CD14-positive monocyte (primary cell): ENCODE data around the gene PRKCQ. TPM values are rescaled to one million over a fixed set of nuclear protein-coding genes. Genes with fewer than 3 reads are reported as not detected.

Experiments
- DNase-seq, 3 donors: peaks; one replicate each; pipeline ENCODE4 v3.0.0-alpha.2; 2011 to 2022
- H2AFZ ChIP-seq: 2 replicates; pipeline ENCODE4 v1.6.0; 2012; ENCODE audit warnings: mild to moderate bottlenecking, low read depth, low read length, inconsistent platforms; ENCODE audit not compliant: insufficient read depth, poor library complexity, severe bottlenecking
- H3K27ac ChIP-seq, 2 donors: 1 replicate in 1 of 2; 2 replicates in 1 of 2; pipeline ENCODE4 v1.5.1; 2012 to 2013; ENCODE audit warnings: low read length in 2 of 2, control low read depth in 1 of 2, inconsistent platforms in 1 of 2, low read depth in 1 of 2, mild to moderate bottlenecking in 1 of 2
- H3K27me3 ChIP-seq, 2 donors: one replicate each; pipeline versions ENCODE4 v1.6.0 to v1.6.1; 2011 to 2013; ENCODE audit warnings: low read length in 2 of 2; ENCODE audit not compliant: control insufficient read depth in 2 of 2, insufficient read depth in 2 of 2
- H3K36me3 ChIP-seq, 2 donors: replicated peaks in 1 of 2; 1 replicate in 1 of 2; 2 replicates in 1 of 2; pipeline versions ENCODE4 v1.5.1 to v1.6.1; 2012 to 2013; ENCODE audit warnings: low read length in 2 of 2, control low read depth in 1 of 2, inconsistent platforms in 1 of 2, mild to moderate bottlenecking in 1 of 2; ENCODE audit not compliant: insufficient read depth in 2 of 2, control insufficient read depth in 1 of 2
- H3K4me1 ChIP-seq, 2 donors: 1 replicate in 1 of 2; 2 replicates in 1 of 2; pipeline versions ENCODE4 v1.5.1 to v1.6.1; 2012 to 2013; ENCODE audit warnings: low read length in 2 of 2, control low read depth in 1 of 2, inconsistent platforms in 1 of 2, mild to moderate bottlenecking in 1 of 2, moderate library complexity in 1 of 2; ENCODE audit not compliant: insufficient read depth in 2 of 2, control insufficient read depth in 1 of 2
- H3K4me2 ChIP-seq: replicated peaks from 2 replicates; pipeline ENCODE3; 2012; ENCODE audit warnings: low read length, moderate library complexity, mild to moderate bottlenecking; ENCODE audit not compliant: poor library complexity, severe bottlenecking; ENCODE audit errors: extremely low read depth
- H3K4me3 ChIP-seq, 3 experiments: fragments of 200-600 bp in 1 of 3; sonication (generic) in 1 of 3; replicated peaks in 1 of 3; 1 replicate in 2 of 3; 2 replicates in 1 of 3; pipeline ENCODE4 v1.5.1; 2011 to 2013; ENCODE audit warnings: low read length in 3 of 3, mild to moderate bottlenecking in 3 of 3, control low read depth in 2 of 3, low read depth in 2 of 3, inconsistent platforms in 1 of 3, moderate library complexity in 1 of 3
- H3K79me2 ChIP-seq: 2 replicates; pipeline ENCODE4 v1.6.0; 2012; ENCODE audit warnings: mild to moderate bottlenecking, control low read depth, inconsistent platforms, low read length, moderate library complexity; ENCODE audit not compliant: insufficient read depth
- H3K9ac ChIP-seq: 2 replicates; pipeline ENCODE4 v1.6.0; 2017; ENCODE audit warnings: low read length, mild to moderate bottlenecking; ENCODE audit not compliant: insufficient read depth, poor library complexity, severe bottlenecking
- H3K9me3 ChIP-seq, 2 donors: replicated peaks in 1 of 2; 1 replicate in 1 of 2; 2 replicates in 1 of 2; pipeline versions ENCODE4 v1.5.1 to v1.6.1; 2012 to 2013; ENCODE audit warnings: low read length in 2 of 2, control low read depth in 1 of 2; ENCODE audit not compliant: control insufficient read depth in 1 of 2, insufficient read depth in 1 of 2
- H4K20me1 ChIP-seq: 2 replicates; pipeline ENCODE4 v1.6.0; 2012; ENCODE audit warnings: mild to moderate bottlenecking, low read length, control low read depth, moderate library complexity; ENCODE audit not compliant: insufficient read depth
- H3K27ac Mint-ChIP-seq, 7 donors: one replicate each; pipeline ENCODE4 v1.8.0; 2020; ENCODE audit warnings: mild to moderate bottlenecking in 7 of 7, mixed read lengths in 7 of 7, moderate library complexity in 6 of 7, inconsistent platforms in 2 of 7
- H3K27me3 Mint-ChIP-seq, 3 donors: one replicate each; pipeline ENCODE4 v1.8.0; 2021 to 2022; ENCODE audit warnings: low read depth in 3 of 3, mild to moderate bottlenecking in 3 of 3, mixed read lengths in 3 of 3, moderate library complexity in 3 of 3, inconsistent platforms in 1 of 3
- H3K36me3 Mint-ChIP-seq, 2 donors: one replicate each; pipeline ENCODE4 v1.8.0; 2020; ENCODE audit warnings: mixed read lengths in 2 of 2, inconsistent platforms in 1 of 2, mild to moderate bottlenecking in 1 of 2
- H3K4me1 Mint-ChIP-seq: one replicate; pipeline ENCODE4 v1.8.0; 2020; ENCODE audit warnings: mild to moderate bottlenecking, mixed read lengths
- H3K4me3 Mint-ChIP-seq, 2 donors: one replicate each; pipeline ENCODE4 v1.8.0; 2020; ENCODE audit warnings: mild to moderate bottlenecking in 2 of 2, mixed read lengths in 2 of 2, moderate library complexity in 1 of 2
- H3K9me3 Mint-ChIP-seq, 7 donors: one replicate each; pipeline ENCODE4 v1.8.0; 2020 to 2022; ENCODE audit warnings: mixed read lengths in 7 of 7, mild to moderate bottlenecking in 6 of 7, moderate library complexity in 6 of 7, inconsistent platforms in 2 of 7
- CTCF ChIP-seq: fragments of 200-600 bp; IDR thresholded peaks from one replicate; pipeline ENCODE4 v1.8.0; 2022; ENCODE audit warnings: antibody characterized with exemption, mild to moderate bottlenecking
- WGBS: methylation state at CpG from one replicate; pipeline ENCODE4 v1.1.5; 2013; ENCODE audit warnings: missing lambda C conversion rate; ENCODE audit not compliant: insufficient coverage; 5-methylcytosine and 5-hydroxymethylcytosine counted together
- intact Hi-C, 2 donors: fragments of 100-400 bp; cut with micrococcal nuclease; formaldehyde crosslinking; loops; one replicate each; pipeline versions ENCODE4 v1.15.0 to v1.15.1; 2023
- polyA plus RNA-seq, 3 donors: library from polyadenylated mRNA; depleted of rRNA in 1 of 3; unstranded in 2 of 3; stranded (reverse) in 1 of 3; fragments of 300-500 nt in 2 of 3; fragments of >200 nt in 1 of 3; fragmentation: Illumina TruSeq in 2 of 3; gene quantifications; 1 replicate in 2 of 3; 2 replicates in 1 of 3; pipeline ENCODE4 v1.2.3, GENCODE V29; 2012 to 2021

Gene PRKCQ
- polyA plus RNA-seq, 3 donors, result 0.01 to 0.29 (median 0.09) TPM

GRCh38 chr10:6543431-6544005, 36.6 kb downstream of the PRKCQ start:
- no peaks in the 10 kb centered on the region for H3K79me2 ChIP-seq
- H3K27me3 ChIP-seq, result no peaks in the 10 kb centered on the region
- no peaks in the 10 kb centered on the region for H3K36me3 ChIP-seq
- peaks cover 21% of the 10 kb centered on the region for H3K4me1 Mint-ChIP-seq
- no peaks in the 10 kb centered on the region for H4K20me1 ChIP-seq
- peaks cover 0 to 5% (median 2%) of the 10 kb centered on the region in 3 donors for H3K27me3 Mint-ChIP-seq
- H3K27ac Mint-ChIP-seq, result peak overlapping the region in 4 of 7 donors; percentile 63 to 89 (median 80)
- no peaks in the 10 kb centered on the region for H3K36me3 Mint-ChIP-seq
- intact Hi-C loops, result no loop called here
- H3K27ac ChIP-seq, result peak overlapping the region in 1 of 2 donors; percentile 50
- peak overlapping the region; percentile 44 for H3K9ac ChIP-seq
- DNase-seq, result no peak
- H3K4me3 Mint-ChIP-seq, result peak overlapping the region; percentile 90 to 96
- peak overlapping the region; percentile 78 for H2AFZ ChIP-seq
- peaks cover 13 to 18% of the 10 kb centered on the region in 2 donors for H3K4me1 ChIP-seq
- TF ChIP-seq CTCF, result no peak
- WGBS, result 18% methylated on average over 5 of the region's 9 CpGs
- no peaks in the 10 kb centered on the region for H3K9me3 Mint-ChIP-seq
- H3K9me3 ChIP-seq, result no peaks in the 10 kb centered on the region
- peak overlapping the region; percentile 23 to 75 (median 37) for H3K4me3 ChIP-seq
- H3K4me2 ChIP-seq, result peak overlapping the region; percentile 81

GRCh38 chr10:6542999-6543430, 37.1 kb downstream of the PRKCQ start:
- H3K4me2 ChIP-seq, result peak overlapping the region; percentile 81
- Mint-ChIP-seq H3K4me3 (peak overlapping the region; percentile 90 to 96), H3K27ac (peak overlapping the region; percentile 16 to 89 (median 63)), H3K4me1 (peaks cover 26% of the 10 kb centered on the region), H3K36me3 (no peaks in the 10 kb centered on the region), H3K27me3 (peaks cover 0 to 5% (median 2%) of the 10 kb centered on the region in 3 donors), H3K9me3 (no peaks in the 10 kb centered on the region)
- H2AFZ ChIP-seq, result peak overlapping the region; percentile 78
- no peaks in the 10 kb centered on the region for H3K36me3 ChIP-seq
- DNase-seq, result peak in 2 of 3 donors; percentile 19 to 20
- peak overlapping the region; percentile 44 for H3K9ac ChIP-seq
- no peaks in the 10 kb centered on the region for H3K27me3 ChIP-seq
- peaks cover 18 to 23% of the 10 kb centered on the region in 2 donors for H3K4me1 ChIP-seq
- H3K9me3 ChIP-seq, result no peaks in the 10 kb centered on the region
- TF ChIP-seq CTCF, result no peak
- no peaks in the 10 kb centered on the region for H4K20me1 ChIP-seq
- peak overlapping the region; percentile 23 to 75 (median 37) for H3K4me3 ChIP-seq
- H3K27ac ChIP-seq, result peak overlapping the region in 1 of 2 donors; percentile 50
- intact Hi-C loops, result no loop called here
- no CpG with 5 or more reads among the region's 9 CpGs for WGBS
- no peaks in the 10 kb centered on the region for H3K79me2 ChIP-seq
